Heart left ventricle (tissue), 16 donors: Measurements from ENCODE around the gene GPR157. TPM values are rescaled to one million over a fixed set of nuclear protein-coding genes. Genes with fewer than 3 reads are reported as not detected.

Source experiments
- ATAC-seq, 4 donors: fragments of 200-7000 bp; cut with Tn5 transposase; one replicate each; pipeline ENCODE4 v1.9.1; 2020 to 2022; ENCODE audit warnings: moderate library complexity in 4 of 4, mild to moderate bottlenecking in 3 of 4, moderate number of reproducible peaks in 1 of 4
- DNase-seq, 5 donors: peaks; one replicate each; pipeline ENCODE4 v3.0.0-alpha.2; 2020
- H3K27ac ChIP-seq, 12 donors: fragments of 200-600 bp; sonication (generic) in 4 of 12; one replicate each; pipeline versions ENCODE4 v1.5.0 to v1.8.0; 2016 to 2022; ENCODE audit warnings: mild to moderate bottlenecking in 2 of 12
- H3K27me3 ChIP-seq, 9 donors: fragments of 200-600 bp; sonication (generic) in 2 of 9; one replicate each; pipeline versions ENCODE4 v1.5.1 to v1.8.0; 2016 to 2022; ENCODE audit warnings: mild to moderate bottlenecking in 3 of 9
- H3K36me3 ChIP-seq, 9 donors: fragments of 200-600 bp; sonication (generic) in 2 of 9; one replicate each; pipeline versions ENCODE4 v1.5.0 to v1.8.0; 2018 to 2022; ENCODE audit warnings: mild to moderate bottlenecking in 2 of 9
- H3K4me1 ChIP-seq, 12 donors: fragments of 200-600 bp; sonication (generic) in 4 of 12; one replicate each; pipeline versions ENCODE4 v1.5.0 to v1.8.0; 2016 to 2022; ENCODE audit warnings: mild to moderate bottlenecking in 3 of 12
- H3K4me3 ChIP-seq, 12 donors: fragments of 200-600 bp; sonication (generic) in 4 of 12; one replicate each; pipeline versions ENCODE4 v1.5.0 to v1.8.0; 2017 to 2022; ENCODE audit warnings: mild to moderate bottlenecking in 9 of 12, moderate library complexity in 4 of 12
- H3K9me3 ChIP-seq, 12 donors: fragments of 200-600 bp; sonication (generic) in 4 of 12; one replicate each; pipeline versions ENCODE4 v1.5.0 to v1.8.0; 2016 to 2022; ENCODE audit warnings: mild to moderate bottlenecking in 1 of 12
- POLR2A ChIP-seq, 2 donors: fragments of 450-650 bp; IDR thresholded peaks; one replicate each; pipeline ENCODE4 v1.6.1; 2017; ENCODE audit warnings: antibody characterized with exemption in 2 of 2, mild to moderate bottlenecking in 2 of 2, moderate library complexity in 2 of 2
- WGBS, 4 donors: extraction: QIAGEN DNeasy Blood & Tissue Kit in 2 of 4; methylation state at CpG; one replicate each; pipeline versions ENCODE4 v1.1.5 to v1.1.7; 2013 to 2018; 5-methylcytosine and 5-hydroxymethylcytosine counted together
- intact Hi-C, 10 donors: fragments of 100-400 bp; cut with DNase I; formaldehyde crosslinking; loops; one replicate each; pipeline versions ENCODE4 v1.11.1 to v1.14.2; 2022
- polyA plus RNA-seq, 2 donors: library from polyadenylated mRNA; stranded (reverse); fragments of 200-250 nt; gene quantifications; one replicate each; pipeline ENCODE4 v1.2.3, GENCODE V29; 2013
- total RNA-seq, 9 donors: library from RNA; depleted of rRNA in 2 of 9; stranded (reverse); fragments of >200 nt in 2 of 9; fragmentation: NEBNext Ultra II Directional in 3 of 9; extraction: Animal tissue kit (Norgen Biotek cat#: 25700) in 3 of 9; gene quantifications; one replicate each; pipeline versions ENCODE4 v1.1.0 to v1.2.4, GENCODE V29; 2016 to 2023
- TF ChIP-seq, protein P1 (sequence below), 12 donors: fragments of 200-600 bp; sonication (generic) in 4 of 12; IDR thresholded peaks; one replicate each; pipeline versions ENCODE4 v1.5.0 to v1.8.0; 2018 to 2022; ENCODE audit warnings: antibody characterized with exemption in 12 of 12, mild to moderate bottlenecking in 5 of 12
- donor health status: ischemic (EF 13 %, LVEDD 7.1; RV severe dilation, severe dysfunction).
- donor health status: healthy with polysubstance abuse.
- donor health status: DM: no; HTN: yes; CAD: no.
- donor health status: DM: no; HTN: no; CAD: no.
- donor health status: ischemic (EF 25% LVEDD 6.9; RV normal size, moderate dysfunction).
- donor health status: ischemic (EF 25% LVEDD 5.7; RV mildly dilated, moderate dysfunction).
- donor health status: healthy.
- donor health status: DM: yes; HTN: yes; CAD: no.
- donor health status: ischemic (EF 35%, LVEDD 5.7; RV mildly dilated, moderate dysfunction).
- donor health status: nonischemic (EF 11% LVEDD 7.7; RV severe dilation, severe dysfunction).
- donor health status: DM: yes; HTN: yes; CAD: no.
- donor health status: PGD.
- donor health status: ischemic (EF 29% LVEDD 5.4; RV normal size, mild dysfunction).
- donor health status: nonischemic (EF 23%, LVEDD 6.1; RV moderate dilation, normal function).

Gene GPR157
- total and polyA plus RNA-seq, 11 donors, result 9.2 to 41.8 (median 29.7) TPM

DNA sequence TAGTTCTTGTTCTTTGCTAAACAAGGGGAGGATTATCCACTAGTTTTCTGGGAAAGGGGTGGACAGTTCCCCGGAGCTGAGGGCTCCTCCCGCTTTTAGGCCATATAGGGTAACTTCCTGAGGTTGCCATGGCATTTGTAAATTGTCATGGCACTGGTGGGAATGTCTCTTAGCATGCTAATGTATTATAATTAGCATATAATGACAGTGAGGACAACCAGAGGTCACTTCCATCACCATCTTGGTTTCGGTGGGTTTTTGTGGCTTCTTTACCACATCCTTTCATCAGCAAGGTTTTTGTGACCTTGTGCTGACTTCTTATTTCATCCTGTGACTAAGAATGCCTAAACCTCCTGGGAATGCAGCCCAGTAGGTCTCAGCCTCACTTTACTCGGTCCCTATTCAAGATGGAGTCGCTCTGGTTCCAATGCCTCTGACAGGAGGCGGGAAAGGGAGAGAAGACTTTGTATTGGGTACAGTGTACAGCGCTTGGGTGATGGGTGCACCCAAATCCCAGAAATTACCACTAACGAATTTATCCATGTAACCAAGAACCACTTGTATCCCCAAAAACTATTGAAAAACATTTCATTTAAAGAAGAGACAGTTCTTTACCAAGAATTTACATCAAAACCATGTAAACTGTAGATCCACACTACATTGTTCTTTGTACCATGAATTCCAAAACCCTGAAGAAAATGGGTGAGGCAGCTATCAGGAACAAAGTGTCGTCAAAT, 50.7 kb downstream of the GPR157 start:
- 80 to 85% (median 83%) methylated on average over 9 of the region's 9 CpGs for WGBS, 4 donors

DNA sequence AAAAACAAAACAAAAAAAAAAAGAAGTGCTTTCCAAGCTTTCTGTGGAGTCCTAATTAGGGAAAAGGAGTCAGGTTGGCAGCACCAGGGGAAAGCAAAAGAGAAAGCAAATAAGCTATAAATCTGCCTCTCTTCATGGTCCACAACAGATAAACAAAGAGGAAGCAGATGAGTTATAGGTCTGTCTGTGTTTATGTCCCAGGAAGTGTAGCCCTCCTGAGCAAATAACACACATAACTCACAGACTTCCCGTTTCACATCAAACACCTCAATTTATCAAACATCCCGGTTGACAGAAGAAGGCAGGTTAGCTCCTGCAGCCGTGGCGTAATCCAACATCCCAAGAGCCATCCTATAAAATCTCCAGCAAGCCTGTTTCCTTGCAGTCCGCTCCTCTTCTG, 53.9 kb downstream of the GPR157 start:
- H3K4me3 ChIP-seq, result no peak overlapping the region
- peak overlapping the region in 2 of 12 donors; percentile 42 to 48 for H3K27ac ChIP-seq
- DNase-seq (no peak), ATAC-seq (no peak)
- no peaks in the 10 kb centered on the region for H3K36me3 ChIP-seq
- H3K9me3 ChIP-seq, result no peaks in the 10 kb centered on the region
- 44 to 64% (median 61%) methylated on average over 5 of the region's 5 CpGs for WGBS, 4 donors
- H3K27me3 ChIP-seq, result no peaks in the 10 kb centered on the region
- intact Hi-C loops, result no loop called here
- peaks cover 0 to 39% (median under 1%) of the 10 kb centered on the region in 12 donors for H3K4me1 ChIP-seq
- TF ChIP-seq, protein P1, sequence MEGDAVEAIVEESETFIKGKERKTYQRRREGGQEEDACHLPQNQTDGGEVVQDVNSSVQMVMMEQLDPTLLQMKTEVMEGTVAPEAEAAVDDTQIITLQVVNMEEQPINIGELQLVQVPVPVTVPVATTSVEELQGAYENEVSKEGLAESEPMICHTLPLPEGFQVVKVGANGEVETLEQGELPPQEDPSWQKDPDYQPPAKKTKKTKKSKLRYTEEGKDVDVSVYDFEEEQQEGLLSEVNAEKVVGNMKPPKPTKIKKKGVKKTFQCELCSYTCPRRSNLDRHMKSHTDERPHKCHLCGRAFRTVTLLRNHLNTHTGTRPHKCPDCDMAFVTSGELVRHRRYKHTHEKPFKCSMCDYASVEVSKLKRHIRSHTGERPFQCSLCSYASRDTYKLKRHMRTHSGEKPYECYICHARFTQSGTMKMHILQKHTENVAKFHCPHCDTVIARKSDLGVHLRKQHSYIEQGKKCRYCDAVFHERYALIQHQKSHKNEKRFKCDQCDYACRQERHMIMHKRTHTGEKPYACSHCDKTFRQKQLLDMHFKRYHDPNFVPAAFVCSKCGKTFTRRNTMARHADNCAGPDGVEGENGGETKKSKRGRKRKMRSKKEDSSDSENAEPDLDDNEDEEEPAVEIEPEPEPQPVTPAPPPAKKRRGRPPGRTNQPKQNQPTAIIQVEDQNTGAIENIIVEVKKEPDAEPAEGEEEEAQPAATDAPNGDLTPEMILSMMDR (IDR thresholded peaks at IDR 0.05), result no peak
- TF ChIP-seq POLR2A (IDR thresholded peaks at IDR 0.05), result no peak

More for the DNA sequence above, 50.7 kb downstream of the GPR157 start:
- Histone ChIP-seq H3K27ac (no peak overlapping the region), H3K4me3 (no peak overlapping the region), H3K4me1 (peaks cover 0 to 41% (median 0%) of the 10 kb centered on the region in 12 donors), H3K36me3 (no peaks in the 10 kb centered on the region), H3K27me3 (no peaks in the 10 kb centered on the region), H3K9me3 (no peaks in the 10 kb centered on the region)
- TF ChIP-seq, protein P1 (IDR thresholded peaks at IDR 0.05), result no peak
- no peak for TF ChIP-seq POLR2A (IDR thresholded peaks at IDR 0.05)
- DNase-seq, result no peak
- peak in 1 of 4 donors; percentile 42 for ATAC-seq
- intact Hi-C loops, result no loop called here

- DNase-seq (no peak), ATAC-seq (no peak)
- Histone ChIP-seq H3K9me3 (no peaks in the 10 kb centered on the region), H3K36me3 (no peaks in the 10 kb centered on the region), H3K4me1 (peaks cover 0 to 45% (median 15%) of the 10 kb centered on the region in 12 donors), H3K27me3 (no peaks in the 10 kb centered on the region), H3K27ac (peak overlapping the region in 1 of 12 donors; percentile 0), H3K4me3 (no peak overlapping the region)
- intact Hi-C loops, result no loop called here
- 81 to 96% (median 91%) methylated on average over 3 of the region's 3 CpGs for WGBS, 4 donors
- TF ChIP-seq, protein P1 (IDR thresholded peaks at IDR 0.05), result no peak
- TF ChIP-seq POLR2A (IDR thresholded peaks at IDR 0.05), result no peak
These were observed 55.8 kb downstream of the GPR157 start for GRCh38 chr1:9073143-9073542.

DNA sequence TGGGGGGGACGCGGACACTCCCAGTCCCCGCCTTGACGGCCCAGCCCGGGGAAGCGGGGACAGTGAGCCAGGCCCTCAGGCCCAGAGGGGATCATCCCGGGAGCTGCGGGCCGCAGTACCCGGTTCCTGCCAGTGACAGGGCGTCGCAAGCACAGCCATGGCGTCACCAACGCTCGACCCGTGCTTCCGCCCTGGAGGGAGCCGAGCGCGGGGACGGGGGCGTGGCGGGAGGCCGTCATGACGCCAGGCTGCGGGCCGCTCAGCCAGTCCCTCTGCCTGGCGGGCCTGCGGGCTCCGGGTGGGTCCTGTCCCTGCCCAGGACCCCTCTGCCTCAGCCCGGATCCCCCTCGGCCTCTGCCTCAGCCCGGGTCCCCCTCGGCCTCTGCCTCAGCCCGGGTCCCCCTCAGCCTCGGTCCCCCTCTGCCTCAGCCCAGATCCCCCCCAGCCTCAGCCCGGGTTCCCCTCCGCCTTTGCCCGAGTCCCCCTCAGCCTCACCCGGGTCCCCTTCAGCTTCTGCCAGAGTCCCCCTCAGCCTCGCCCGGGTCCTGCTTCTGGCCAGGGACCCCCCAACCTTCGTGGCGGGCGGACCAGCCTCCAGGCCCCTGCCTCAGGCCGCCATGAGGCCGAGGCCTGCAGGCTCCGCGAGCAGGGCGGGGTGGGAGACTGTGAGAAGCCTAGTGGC, 57.2 kb downstream of the GPR157 start:
- H3K4me1 ChIP-seq, result peaks cover 0 to 52% (median 18%) of the 10 kb centered on the region in 12 donors
- H3K27ac ChIP-seq, result peak overlapping the region in 1 of 12 donors; percentile 81
- ATAC-seq, result no peak
- H3K4me3 ChIP-seq, result peak overlapping the region in 1 of 12 donors; percentile 7
- WGBS, 4 donors, result 93 to 96% (median 95%) methylated on average over 46 to 50 of the region's 50 CpGs
- no peaks in the 10 kb centered on the region for H3K9me3 ChIP-seq
- no peaks in the 10 kb centered on the region for H3K36me3 ChIP-seq
- H3K27me3 ChIP-seq, result no peaks in the 10 kb centered on the region
- TF ChIP-seq, protein P1 (IDR thresholded peaks at IDR 0.05), result no peak
- no peak for TF ChIP-seq POLR2A (IDR thresholded peaks at IDR 0.05)
- intact Hi-C loops, result no loop called here
- DNase-seq, result no peak
